WTC11 (cell line): ENCODE results near the gene TSPAN5. TPM values are rescaled to one million over a fixed set of nuclear protein-coding genes. Genes with fewer than 3 reads are reported as not detected.

Experiments used
- ATAC-seq: fragments of 200-7000 bp; cut with Tn5 transposase; 2 replicates; pipeline ENCODE4 v1.10.0; 2021; ENCODE audit warnings: mild to moderate bottlenecking, moderate library complexity
- CTCF ChIA-PET: fragments of 300-600 bp; sonication (Branson Sonifier 250); formaldehyde crosslinking; loops from one replicate; lab custom pipeline; 2021; ENCODE audit warnings: antibody characterized with exemption; lab: Charles Lee
- POLR2A ChIA-PET: fragments of 350-600 bp; sonication (Branson Sonifier 250); formaldehyde crosslinking; loops from one replicate; lab custom pipeline; 2021; ENCODE audit warnings: antibody characterized with exemption; lab: Charles Lee
- DNase-seq: peaks from one replicate; pipeline ENCODE4 v3.0.0; 2021; ENCODE audit warnings: low spot score
- H3K27ac Mint-ChIP-seq: 2 replicates; pipeline ENCODE4 v1.8.0; 2021; ENCODE audit warnings: mixed read lengths
- H3K27me3 Mint-ChIP-seq: 2 replicates; pipeline ENCODE4 v1.8.0; 2021; ENCODE audit warnings: low read depth, mild to moderate bottlenecking, moderate library complexity, mixed read lengths
- H3K36me3 Mint-ChIP-seq: 2 replicates; pipeline ENCODE4 v1.8.0; 2021; ENCODE audit warnings: mixed read lengths
- H3K4me1 Mint-ChIP-seq: 2 replicates; pipeline ENCODE4 v1.8.0; 2022; ENCODE audit warnings: mixed read lengths
- H3K4me3 Mint-ChIP-seq: 2 replicates; pipeline ENCODE4 v1.8.0; 2021; ENCODE audit warnings: mild to moderate bottlenecking, moderate library complexity, mixed read lengths
- H3K9me3 Mint-ChIP-seq: 2 replicates; pipeline ENCODE4 v1.8.0; 2021; ENCODE audit warnings: mixed read lengths
- AR ChIP-seq: fragments of 250-450 bp; sonication (Bioruptor Pico); IDR thresholded peaks from 2 replicates; pipeline ENCODE4 v1.9.0; 2021; ENCODE audit warnings: mild to moderate bottlenecking
- CDX4 ChIP-seq: fragments of 250-450 bp; sonication (Bioruptor Pico); IDR thresholded peaks from 2 replicates; pipeline ENCODE4 v1.9.0; 2021; ENCODE audit warnings: moderate library complexity, mild to moderate bottlenecking, inconsistent platforms, borderline replicate concordance
- CTCF ChIP-seq: fragments of 200-600 bp; IDR thresholded peaks from 2 replicates; pipeline ENCODE4 v1.8.0; 2022; ENCODE audit warnings: antibody characterized with exemption
- E2F1 ChIP-seq: sonication (generic); formaldehyde crosslinking; IDR thresholded peaks from 2 replicates; pipeline ENCODE4 v1.8.0; 2022; ENCODE audit warnings: mild to moderate bottlenecking, missing genetic modification reagents
- EMX1 ChIP-seq: fragments of 250-450 bp; sonication (Bioruptor Pico); IDR thresholded peaks from 2 replicates; pipeline ENCODE4 v1.8.0; 2021; ENCODE audit warnings: mild to moderate bottlenecking
- FOXJ3 ChIP-seq: sonication (generic); formaldehyde crosslinking; IDR thresholded peaks from 2 replicates; pipeline ENCODE4 v1.9.0; 2021; ENCODE audit warnings: missing genetic modification reagents, mild to moderate bottlenecking, borderline replicate concordance
- HMGXB4 ChIP-seq: sonication (generic); formaldehyde crosslinking; IDR thresholded peaks from 2 replicates; pipeline ENCODE4 v1.8.1; 2023; ENCODE audit warnings: mild to moderate bottlenecking, moderate library complexity, missing genetic modification reagents
- IRF2 ChIP-seq: sonication (generic); formaldehyde crosslinking; IDR thresholded peaks from 2 replicates; pipeline ENCODE4 v1.8.0; 2022; ENCODE audit warnings: low read depth, missing genetic modification reagents, borderline replicate concordance
- NR1H2 ChIP-seq: sonication (generic); formaldehyde crosslinking; IDR thresholded peaks from 2 replicates; pipeline ENCODE4 v1.9.0; 2021; ENCODE audit warnings: mild to moderate bottlenecking, moderate library complexity, missing genetic modification reagents
- PREB ChIP-seq: sonication (generic); formaldehyde crosslinking; IDR thresholded peaks from 2 replicates; pipeline ENCODE4 v1.8.1; 2022; ENCODE audit warnings: mild to moderate bottlenecking, missing genetic modification reagents, moderate library complexity, borderline replicate concordance
- TEAD4 ChIP-seq: sonication (generic); formaldehyde crosslinking; IDR thresholded peaks from 2 replicates; pipeline ENCODE4 v1.8.0; 2022; ENCODE audit warnings: mild to moderate bottlenecking, missing genetic modification reagents
- ZNF121 ChIP-seq: sonication (generic); formaldehyde crosslinking; IDR thresholded peaks from 2 replicates; pipeline ENCODE4 v1.8.0; 2023; ENCODE audit warnings: missing genetic modification reagents
- ZNF138 ChIP-seq: sonication (generic); formaldehyde crosslinking; conservative IDR thresholded peaks from 2 replicates; pipeline ENCODE4 v1.8.1; 2022; ENCODE audit warnings: mild to moderate bottlenecking, moderate library complexity, missing genetic modification reagents
- ZNF232 ChIP-seq: sonication (generic); formaldehyde crosslinking; IDR thresholded peaks from 2 replicates; pipeline ENCODE4 v1.8.0; 2022; ENCODE audit warnings: mild to moderate bottlenecking, missing genetic modification reagents
- ZNF423 ChIP-seq: fragments of 250-450 bp; sonication (Bioruptor Pico); IDR thresholded peaks from 2 replicates; pipeline ENCODE4 v2.1.2; 2022; ENCODE audit warnings: mild to moderate bottlenecking, moderate library complexity
- ZNF512 ChIP-seq: sonication (generic); formaldehyde crosslinking; IDR thresholded peaks from 2 replicates; pipeline ENCODE4 v1.8.1; 2022; ENCODE audit warnings: missing genetic modification reagents, borderline replicate concordance
- ZSCAN18 ChIP-seq: fragments of 250-450 bp; sonication (Bioruptor Pico); IDR thresholded peaks from 2 replicates; pipeline ENCODE4 v2.1.2; 2022; ENCODE audit warnings: mild to moderate bottlenecking, moderate library complexity
- total RNA-seq: library from RNA; stranded (reverse); gene quantifications from 3 replicates; pipeline ENCODE4 v1.2.3, GENCODE V29; 2021

Gene TSPAN5
- total RNA-seq, 1 experiment from 2014 or later = 22.7 TPM

- ChIA-PET POLR2A (no interaction called here), CTCF (interaction anchor here (0.5 kb wide), 1 partner anchor 307 kb away, joined by 3 read pairs; no protein-coding TSS in a partner anchor)
- Mint-ChIP-seq H3K4me1 (peaks cover 46% of the 10 kb centered on the region), H3K27ac (no peak overlapping the region; the same call in 1 of the 2 replicates)
- TF ChIP-seq CDX4 (CRISPR knock-in tag) (no peak), CTCF (no peak), FOXJ3 (CRISPR knock-in tag) (no peak), NR1H2 (CRISPR knock-in tag) (no peak), IRF2 (CRISPR knock-in tag) (no peak), AR (CRISPR knock-in tag) (no peak), ZNF232 (CRISPR knock-in tag) (no peak), HMGXB4 (no peak)
- TF ChIP-seq, all 79 proteins: peak for 0
- Mint-ChIP-seq H3K36me3 (no peaks in the 10 kb centered on the region), H3K4me3 (no peak overlapping the region), H3K27me3 (no peaks in the 10 kb centered on the region), H3K9me3 (no peaks in the 10 kb centered on the region)
- DNase-seq (no peak), ATAC-seq (no peak)
Measured at GRCh38 chr4:98568941-98569663, 89.3 kb downstream of the TSPAN5 start.

- H3K36me3 Mint-ChIP-seq = no peaks in the 10 kb centered on the region
- no peaks in the 10 kb centered on the region for H3K27me3 Mint-ChIP-seq
- H3K4me1 Mint-ChIP-seq = peaks cover 54% of the 10 kb centered on the region
- DNase-seq (no peak), ATAC-seq (no peak)
- no peak overlapping the region for H3K27ac Mint-ChIP-seq
- no peaks in the 10 kb centered on the region for H3K9me3 Mint-ChIP-seq
- H3K4me3 Mint-ChIP-seq = no peak overlapping the region
- ChIA-PET CTCF (interaction anchor here (1.1 kb wide), 1 partner anchor 100 kb away, joined by 3 read pairs; no protein-coding TSS in a partner anchor), POLR2A (no interaction called here)
- no peak for TF ChIP-seq ZNF512 (CRISPR knock-in tag)
- TF ChIP-seq EMX1 (CRISPR knock-in tag) = no peak
- TF ChIP-seq PREB (CRISPR knock-in tag) = no peak
- TF ChIP-seq ZNF423 (CRISPR knock-in tag) = no peak
- no peak for TF ChIP-seq ZNF138 (CRISPR knock-in tag)
- no peak for TF ChIP-seq ZNF121 (CRISPR knock-in tag)
- no peak for TF ChIP-seq ZSCAN18
- no peak for TF ChIP-seq IRF2 (CRISPR knock-in tag)
- TF ChIP-seq TEAD4 (CRISPR knock-in tag) = no peak
- TF ChIP-seq E2F1 (CRISPR knock-in tag) = no peak
Measured at GRCh38 chr4:98567611-98568010, 90.8 kb downstream of the TSPAN5 start.
